Stimulated activated CD8-positive, alpha-beta memory T cell treated with anti-CD3 and anti-CD28 coated beads, Interleukin-2, amount 100 ng/mL, for 1 hour (primary cell): ENCODE data around the gene ELF5.

Experiments used
- DNase-seq, 2 donors: peaks; one replicate each; pipeline ENCODE4 v3.0.0-alpha.2; 2020; ENCODE audit warnings: low read depth in 2 of 2

ELF5 gene

GRCh38 chr11:34493468-34493867, 20.1 kb downstream of the ELF5 start:
- DNase-seq: no peak

- DNase-seq: peak in 1 of 2 donors; percentile 8
These were observed 20.7 kb downstream of the ELF5 start for GRCh38 chr11:34492806-34493414.

GRCh38 chr11:34490304-34490703, 23.3 kb downstream of the ELF5 start:
- DNase-seq: no peak

- no peak for DNase-seq
These were observed 24.6 kb downstream of the ELF5 start for GRCh38 chr11:34488855-34489557.

- DNase-seq: no peak
These were observed 26.2 kb downstream of the ELF5 start for GRCh38 chr11:34487430-34487829.

GRCh38 chr11:34483106-34483874, 30.3 kb downstream of the ELF5 start:
- no peak for DNase-seq

GRCh38 chr11:34481307-34481706, 32.3 kb downstream of the ELF5 start:
- no peak for DNase-seq

GRCh38 chr11:34480314-34480713, 33.3 kb downstream of the ELF5 start:
- DNase-seq: no peak

- DNase-seq: no peak
These were observed 34.5 kb downstream of the ELF5 start for GRCh38 chr11:34478845-34479663.

GRCh38 chr11:34476849-34477248, 36.7 kb downstream of the ELF5 start:
- DNase-seq: no peak

GRCh38 chr11:34475656-34476055, 37.9 kb downstream of the ELF5 start:
- DNase-seq: no peak

- DNase-seq: no peak
These were observed 39.9 kb downstream of the ELF5 start for GRCh38 chr11:34473603-34474169.

GRCh38 chr11:34468209-34468841, 45.3 kb downstream of the ELF5 start:
- no peak for DNase-seq

GRCh38 chr11:34466802-34467488, 46.6 kb downstream of the ELF5 start:
- DNase-seq: no peak

- no peak for DNase-seq
These were observed 49.0 kb downstream of the ELF5 start for GRCh38 chr11:34464591-34465051.

- no peak for DNase-seq
These were observed 52.4 kb downstream of the ELF5 start for GRCh38 chr11:34461215-34461614.

- DNase-seq: no peak
These were observed 53.3 kb downstream of the ELF5 start for GRCh38 chr11:34460278-34460677.

GRCh38 chr11:34459507-34460162, 54.0 kb downstream of the ELF5 start:
- no peak for DNase-seq

- DNase-seq: no peak
These were observed 55.1 kb downstream of the ELF5 start for GRCh38 chr11:34458525-34458924.

GRCh38 chr11:34457607-34458006, 56.0 kb downstream of the ELF5 start:
- no peak for DNase-seq
